ENCODE results near the gene KIF17. TPM values are rescaled to one million over a fixed set of nuclear protein-coding genes. Genes with fewer than 3 reads are reported as not detected.

The KIF17 gene
- total and polyA plus RNA-seq, 12 donors, result 10.7 to 66.9 (median 37.5) TPM

DNA sequence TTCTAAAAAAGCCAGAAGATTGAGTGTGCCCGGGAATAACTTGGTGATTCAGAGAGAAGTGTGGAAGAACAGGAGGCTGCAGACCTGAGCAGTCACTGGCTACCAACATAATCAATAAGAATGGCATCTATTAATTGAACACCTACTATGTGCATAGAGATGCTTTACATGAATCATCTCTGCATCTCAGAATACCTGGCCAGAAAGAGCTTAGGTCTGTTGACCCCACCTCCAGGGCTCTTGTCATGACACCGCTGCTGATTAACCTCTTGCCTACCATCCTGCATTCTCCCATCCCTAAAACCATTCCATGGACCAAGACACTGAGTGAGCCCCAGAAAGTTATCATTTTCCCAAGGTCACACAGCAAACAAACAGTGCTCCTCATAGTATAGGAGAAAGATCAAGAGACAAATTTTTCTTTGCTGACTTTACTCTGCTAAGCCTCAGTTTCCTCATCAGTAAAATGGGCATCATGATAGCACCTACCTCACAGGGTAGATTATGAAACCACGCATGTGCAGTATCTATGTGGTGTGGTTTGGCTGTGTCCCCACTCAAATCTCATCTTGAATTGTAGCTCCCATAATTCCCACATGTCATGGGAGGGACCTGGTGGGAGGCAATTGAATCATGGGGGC, 100.8 kb downstream of the KIF17 start:
- Histone ChIP-seq H3K27ac (peak overlapping the region; percentile 15 to 85 (median 64)), H3K4me3 (no peak overlapping the region), H3K36me3 (replicated peaks in 1 of 2) (no peaks in the 10 kb centered on the region), H3K27me3 (no peaks in the 10 kb centered on the region), H3K4me1 (replicated peaks in 1 of 2) (peaks cover 16 to 29% of the 10 kb centered on the region in 2 donors), H3K9me3 (replicated peaks in 1 of 3) (no peaks in the 10 kb centered on the region)
- WGBS, 4 donors, result 60 to 64% (median 62%) methylated on average over 3 of the region's 3 CpGs
- no peak for DNase-seq
- intact Hi-C loops (cut with DNase I), result no loop called here
- TF ChIP-seq, protein P1, sequence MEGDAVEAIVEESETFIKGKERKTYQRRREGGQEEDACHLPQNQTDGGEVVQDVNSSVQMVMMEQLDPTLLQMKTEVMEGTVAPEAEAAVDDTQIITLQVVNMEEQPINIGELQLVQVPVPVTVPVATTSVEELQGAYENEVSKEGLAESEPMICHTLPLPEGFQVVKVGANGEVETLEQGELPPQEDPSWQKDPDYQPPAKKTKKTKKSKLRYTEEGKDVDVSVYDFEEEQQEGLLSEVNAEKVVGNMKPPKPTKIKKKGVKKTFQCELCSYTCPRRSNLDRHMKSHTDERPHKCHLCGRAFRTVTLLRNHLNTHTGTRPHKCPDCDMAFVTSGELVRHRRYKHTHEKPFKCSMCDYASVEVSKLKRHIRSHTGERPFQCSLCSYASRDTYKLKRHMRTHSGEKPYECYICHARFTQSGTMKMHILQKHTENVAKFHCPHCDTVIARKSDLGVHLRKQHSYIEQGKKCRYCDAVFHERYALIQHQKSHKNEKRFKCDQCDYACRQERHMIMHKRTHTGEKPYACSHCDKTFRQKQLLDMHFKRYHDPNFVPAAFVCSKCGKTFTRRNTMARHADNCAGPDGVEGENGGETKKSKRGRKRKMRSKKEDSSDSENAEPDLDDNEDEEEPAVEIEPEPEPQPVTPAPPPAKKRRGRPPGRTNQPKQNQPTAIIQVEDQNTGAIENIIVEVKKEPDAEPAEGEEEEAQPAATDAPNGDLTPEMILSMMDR (IDR thresholded peaks at IDR 0.05), result no peak
- no peak for TF ChIP-seq POLR2A (IDR thresholded peaks at IDR 0.05)

DNA sequence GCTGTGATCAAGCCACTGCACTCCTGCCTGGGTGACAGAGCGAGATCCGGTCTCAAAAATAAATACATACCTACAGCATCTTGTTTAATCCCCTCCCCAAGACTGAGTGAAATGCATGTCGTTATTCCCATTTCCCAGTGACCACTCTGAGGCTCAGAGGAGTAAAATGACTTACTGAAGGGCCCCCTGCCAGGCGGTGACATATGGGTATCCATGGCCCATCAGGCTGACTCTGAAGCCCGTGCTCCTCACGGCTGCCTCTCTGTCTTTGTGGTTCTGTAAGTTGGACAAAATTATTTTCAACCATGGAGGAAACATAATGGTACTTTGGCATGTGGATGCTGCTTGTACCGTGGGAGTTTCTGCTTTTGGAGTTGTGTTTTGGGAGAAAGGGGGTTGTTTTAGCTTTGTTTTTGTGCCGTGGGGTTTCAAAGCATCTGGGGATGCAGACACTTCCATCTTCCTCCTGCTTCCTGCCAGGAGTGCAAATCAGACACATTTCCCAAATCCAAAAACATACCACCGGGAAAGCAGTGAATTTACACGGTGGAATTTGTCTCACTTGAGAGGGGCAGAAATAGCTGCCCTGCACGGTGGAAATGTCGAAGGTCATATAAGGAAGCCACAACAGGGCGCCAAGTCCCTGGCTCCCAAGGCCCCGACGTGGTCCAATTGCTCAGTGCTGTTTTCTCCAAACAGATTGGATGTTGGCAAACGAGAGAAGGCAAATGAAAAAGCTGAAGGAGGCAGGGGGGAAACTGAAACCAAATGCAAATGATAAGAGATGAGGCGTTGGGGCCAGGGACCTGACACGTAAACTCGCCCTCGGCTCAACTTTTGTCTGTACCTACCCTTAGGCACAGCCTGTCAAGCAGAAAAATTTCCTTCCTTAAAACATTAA, 101.6 kb downstream of the KIF17 start:
- Histone ChIP-seq H3K4me3 (no peak overlapping the region), H3K9me3 (replicated peaks in 1 of 3) (no peaks in the 10 kb centered on the region), H3K4me1 (replicated peaks in 1 of 2) (peaks cover 16 to 29% of the 10 kb centered on the region in 2 donors), H3K27ac (peak overlapping the region; percentile 15 to 85 (median 64)), H3K36me3 (replicated peaks in 1 of 2) (no peaks in the 10 kb centered on the region), H3K27me3 (no peaks in the 10 kb centered on the region)
- peak; percentile 40 to 79 (median 72) for DNase-seq
- 24 to 38% (median 34%) methylated on average over 17 to 20 of the region's 20 CpGs for WGBS, 4 donors
- peak in 1 of 2 donors; percentile 20 for TF ChIP-seq POLR2A (IDR thresholded peaks at IDR 0.05)
- TF ChIP-seq, protein P1 (IDR thresholded peaks at IDR 0.05), result no peak
- intact Hi-C loops (cut with DNase I), result no loop called here

DNA sequence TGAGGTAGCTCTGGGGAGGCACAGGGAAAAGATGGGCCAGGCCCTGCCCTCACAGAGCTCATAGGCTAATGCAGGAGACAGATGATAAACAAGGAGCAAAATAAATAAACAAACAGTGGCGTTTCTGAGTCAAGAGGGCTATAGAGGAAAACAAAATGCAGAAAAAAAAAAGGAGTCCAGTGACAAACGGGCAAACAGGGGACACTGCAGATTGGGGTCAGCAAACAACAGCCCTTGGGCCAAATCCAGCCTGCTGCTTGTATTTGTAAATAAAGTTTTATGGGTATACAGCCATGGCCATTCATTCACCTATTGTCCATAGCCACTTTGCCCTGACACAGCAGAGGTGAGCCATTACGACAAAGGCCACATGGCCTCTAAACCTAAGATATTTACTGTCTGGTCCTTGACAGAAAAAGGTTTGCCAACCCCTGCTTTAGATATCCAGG, 103.7 kb downstream of the KIF17 start:
- no peaks in the 10 kb centered on the region for H3K9me3 ChIP-seq (replicated peaks in 1 of 3)
- no peaks in the 10 kb centered on the region for H3K27me3 ChIP-seq
- 42 to 55% (median 47%) methylated on average over 3 of the region's 3 CpGs for WGBS, 4 donors
- H3K27ac ChIP-seq, result peak overlapping the region; percentile 76 to 94 (median 85)
- H3K36me3 ChIP-seq (replicated peaks in 1 of 2), result no peaks in the 10 kb centered on the region
- no peak for DNase-seq
- H3K4me3 ChIP-seq, result no peak overlapping the region
- intact Hi-C loops (cut with DNase I), result no loop called here
- TF ChIP-seq, protein P1 (IDR thresholded peaks at IDR 0.05), result no peak
- no peak for TF ChIP-seq POLR2A (IDR thresholded peaks at IDR 0.05)
- H3K4me1 ChIP-seq (replicated peaks in 1 of 2), result peaks cover 16 to 29% of the 10 kb centered on the region in 2 donors

Other genes with a start within 250 kb of the KIF17 start
- 10 to 100 TPM in 8 of 9 donors, under 1 TPM in 1; 0.89 to 68.7 (median 31.4) TPM for gene CAMK2N1, start 231.8 kb downstream of the KIF17 start, total RNA-seq
- gene CAMK2N1, start 231.8 kb downstream of the KIF17 start, polyA plus RNA-seq, result 10 to 100 TPM; 25.6 to 36.1 (median 33.9) TPM
- gene MUL1, start 209.9 kb downstream of the KIF17 start, total RNA-seq, result 10 to 100 TPM; 23.8 to 48.0 (median 38.4) TPM
- gene MUL1, start 209.9 kb downstream of the KIF17 start, polyA plus RNA-seq, result 10 to 100 TPM in 1 of 3 donors, 1 to 10 TPM in 2; 3.7 to 21.3 (median 5.3) TPM
- 10 to 100 TPM in 8 of 9 donors, 1 to 10 TPM in 1; 2.2 to 67.7 (median 40.0) TPM for gene FAM43B, start 165.4 kb downstream of the KIF17 start, total RNA-seq
- 10 to 100 TPM in 2 of 3 donors, 1 to 10 TPM in 1; 5.1 to 54.9 (median 30.4) TPM for gene FAM43B, start 165.4 kb downstream of the KIF17 start, polyA plus RNA-seq
- 1 to 10 TPM in 7 of 9 donors, under 1 TPM in 1, not detected in 1; 0.33 to 4.8 (median 3.1) TPM for gene CDA, start 128.9 kb downstream of the KIF17 start, total RNA-seq
- 10 to 100 TPM in 2 of 3 donors, 1 to 10 TPM in 1; 5.3 to 11.8 (median 11.5) TPM for gene CDA, start 128.9 kb downstream of the KIF17 start, polyA plus RNA-seq
- gene PINK1, start 84.5 kb downstream of the KIF17 start, total RNA-seq, result 100 to 1,000 TPM in 8 of 9 donors, 10 to 100 TPM in 1; 98.4 to 586 (median 305) TPM
- 100 to 1,000 TPM; 109 to 146 (median 118) TPM for gene PINK1, start 84.5 kb downstream of the KIF17 start, polyA plus RNA-seq
- gene DDOST, start 56.6 kb downstream of the KIF17 start, total RNA-seq, result 100 to 1,000 TPM; 134 to 349 (median 205) TPM
- 100 to 1,000 TPM; 123 to 221 (median 193) TPM for gene DDOST, start 56.6 kb downstream of the KIF17 start, polyA plus RNA-seq
- 1 to 10 TPM in 1 of 9 donors, under 1 TPM in 5, not detected in 3; 0.06 to 1.9 (median 0.49) TPM for gene SH2D5, start 14.7 kb upstream of the KIF17 start, total RNA-seq
- under 1 TPM; 0.07 to 0.64 (median 0.17) TPM for gene SH2D5, start 14.7 kb upstream of the KIF17 start, polyA plus RNA-seq
- gene HP1BP3, start 69.3 kb upstream of the KIF17 start, total RNA-seq, result 100 to 1,000 TPM; 124 to 229 (median 184) TPM
- 100 to 1,000 TPM in 2 of 3 donors, 10 to 100 TPM in 1; 52.5 to 162 (median 114) TPM for gene HP1BP3, start 69.3 kb upstream of the KIF17 start, polyA plus RNA-seq